Ovary (tissue), 3 donors: Measurements from ENCODE around the gene RGL1.

Experiments used
- CTCF ChIP-seq, 3 donors: fragments of 450-650 bp in 2 of 3; fragments of 200-600 bp in 1 of 3; IDR thresholded peaks; one replicate each; pipeline versions ENCODE4 v1.5.1 to v1.8.0; 2016 to 2022; ENCODE audit warnings: antibody characterized with exemption in 3 of 3, mild to moderate bottlenecking in 1 of 3
- EP300 ChIP-seq: sonication (generic); formaldehyde crosslinking; IDR thresholded peaks from one replicate; pipeline ENCODE4 v1.6.1; 2017; ENCODE audit warnings: antibody characterized with exemption
- POLR2A ChIP-seq: fragments of 450-650 bp; IDR thresholded peaks from one replicate; pipeline ENCODE4 v1.6.1; 2017; ENCODE audit warnings: antibody characterized with exemption, mild to moderate bottlenecking, moderate library complexity
- donor health status: DM: no; HTN: no; CAD: no.

- no peak for TF ChIP-seq CTCF (IDR thresholded peaks at IDR 0.05)
- no peak for TF ChIP-seq POLR2A
- no peak for TF ChIP-seq EP300
Measured at GRCh38 chr1:183783767-183784637, 20.9 kb upstream of the RGL1 start.
